H9 (cell line): ENCODE measurements around the gene FHIT. TPM values are rescaled to one million over a fixed set of nuclear protein-coding genes. Genes with fewer than 3 reads are reported as not detected.

Source experiments
- DNase-seq: peaks from one replicate; pipeline ENCODE4 v3.0.0-alpha.2; 2017
- H2AFZ ChIP-seq: one replicate; pipeline ENCODE4 v1.6.1; 2013; ENCODE audit warnings: mild to moderate bottlenecking, low read length, control low read depth, moderate library complexity
- H2AK5ac ChIP-seq: 2 replicates; pipeline ENCODE4 v1.6.1; 2013; ENCODE audit warnings: low read length, control low read depth, mixed read lengths; ENCODE audit not compliant: insufficient read length
- H2BK120ac ChIP-seq: one replicate; pipeline ENCODE4 v1.6.1; 2013; ENCODE audit warnings: low read depth, mild to moderate bottlenecking, low read length, control low read depth, inconsistent platforms; ENCODE audit not compliant: poor library complexity, severe bottlenecking
- H2BK12ac ChIP-seq: 2 replicates; pipeline ENCODE4 v1.6.1; 2013; ENCODE audit warnings: low read length, control low read depth, mixed read lengths, low read depth; ENCODE audit not compliant: insufficient read length
- H2BK15ac ChIP-seq: 2 replicates; pipeline ENCODE4 v1.6.1; 2013; ENCODE audit warnings: low read depth, low read length, control low read depth
- H2BK20ac ChIP-seq: one replicate; pipeline ENCODE4 v1.6.1; 2013; ENCODE audit warnings: low read depth, mild to moderate bottlenecking, low read length, control low read depth, inconsistent platforms; ENCODE audit not compliant: poor library complexity, severe bottlenecking
- H2BK5ac ChIP-seq: 2 replicates; pipeline ENCODE4 v1.6.1; 2013; ENCODE audit warnings: low read length, control low read depth, mixed read lengths; ENCODE audit not compliant: insufficient read length
- H3K14ac ChIP-seq: 2 replicates; pipeline ENCODE4 v1.6.1; 2013; ENCODE audit warnings: low read length, control low read depth; ENCODE audit not compliant: insufficient read depth
- H3K18ac ChIP-seq: 2 replicates; pipeline ENCODE4 v1.6.1; 2013; ENCODE audit warnings: low read depth, mild to moderate bottlenecking, mixed read lengths, low read length, control low read depth; ENCODE audit not compliant: insufficient read length
- H3K23ac ChIP-seq: 2 replicates; pipeline ENCODE4 v1.6.1; 2013; ENCODE audit warnings: low read length, control low read depth, mixed read lengths, low read depth; ENCODE audit not compliant: insufficient read length
- H3K23me2 ChIP-seq: 2 replicates; pipeline ENCODE4 v1.6.1; 2013; ENCODE audit warnings: low read depth, mild to moderate bottlenecking, mixed read lengths, low read length, control low read depth; ENCODE audit not compliant: insufficient read length, poor library complexity, severe bottlenecking
- H3K27ac ChIP-seq: 2 replicates; pipeline ENCODE4 v1.5.1; 2013; ENCODE audit warnings: low read length, control low read depth, mixed read lengths, low read depth; ENCODE audit not compliant: insufficient read length
- H3K27me3 ChIP-seq: 2 replicates; pipeline ENCODE4 v1.6.1; 2013; ENCODE audit warnings: low read length, control low read depth, inconsistent platforms; ENCODE audit not compliant: insufficient read depth
- H3K4ac ChIP-seq: 2 replicates; pipeline ENCODE4 v1.6.1; 2013; ENCODE audit warnings: low read depth, mild to moderate bottlenecking, control low read depth, inconsistent platforms, low read length, moderate library complexity
- H3K4me1 ChIP-seq: 2 replicates; pipeline ENCODE4 v1.6.1; 2013; ENCODE audit warnings: low read length, control low read depth, inconsistent platforms; ENCODE audit not compliant: insufficient read depth
- H3K4me2 ChIP-seq: 2 replicates; pipeline ENCODE4 v1.6.1; 2013; ENCODE audit warnings: low read length, control low read depth, mixed read lengths; ENCODE audit not compliant: insufficient read length, insufficient read depth
- H3K56ac ChIP-seq: 2 replicates; pipeline ENCODE4 v1.6.1; 2013; ENCODE audit warnings: low read depth, mild to moderate bottlenecking, mixed read lengths, low read length, control low read depth; ENCODE audit not compliant: insufficient read length
- H3K79me1 ChIP-seq: 2 replicates; pipeline ENCODE4 v1.6.1; 2013; ENCODE audit warnings: low read depth, mild to moderate bottlenecking, moderate library complexity, low read length, control low read depth, inconsistent platforms; ENCODE audit not compliant: insufficient read depth, poor library complexity, severe bottlenecking
- H3K79me2 ChIP-seq: 2 replicates; pipeline ENCODE4 v1.6.1; 2013; ENCODE audit warnings: low read length, control low read depth, inconsistent platforms; ENCODE audit not compliant: insufficient read depth
- H3K9ac ChIP-seq: 2 replicates; pipeline ENCODE4 v1.6.1; 2013; ENCODE audit warnings: low read length, control low read depth, mixed read lengths; ENCODE audit not compliant: insufficient read length; ENCODE audit errors: extremely low read depth
- H3K9me3 ChIP-seq: one replicate; pipeline ENCODE4 v1.6.1; 2013; ENCODE audit warnings: low read depth, low read length, inconsistent platforms; ENCODE audit not compliant: control insufficient read depth
- H3T11ph ChIP-seq: one replicate; pipeline ENCODE4 v1.6.1; 2013; ENCODE audit warnings: mild to moderate bottlenecking, low read length, control low read depth, inconsistent platforms
- H4K20me1 ChIP-seq: one replicate; pipeline ENCODE4 v1.6.1; 2013; ENCODE audit not compliant: control insufficient read depth, insufficient read length, insufficient read depth
- H4K5ac ChIP-seq: 2 replicates; pipeline ENCODE4 v1.6.1; 2013; ENCODE audit warnings: low read depth, mild to moderate bottlenecking, mixed read lengths, low read length, control low read depth; ENCODE audit not compliant: insufficient read length
- H4K8ac ChIP-seq: replicated peaks from 2 replicates; pipeline ENCODE4 v1.6.1; 2013; ENCODE audit warnings: low read length, control low read depth, mixed read lengths, low read depth; ENCODE audit not compliant: insufficient read length
- H4K91ac ChIP-seq: 2 replicates; pipeline ENCODE4 v1.6.1; 2013; ENCODE audit warnings: low read depth, mild to moderate bottlenecking, moderate library complexity, mixed read lengths, low read length, control low read depth; ENCODE audit not compliant: insufficient read length
- H3K27ac Mint-ChIP-seq, 3 experiments: 2 replicates in 2 of 3; 3 replicates in 1 of 3; pipeline ENCODE4 v1.8.0; 2020 to 2021; ENCODE audit warnings: mixed read lengths in 3 of 3, mild to moderate bottlenecking in 1 of 3, moderate library complexity in 1 of 3
- H3K27me3 Mint-ChIP-seq: 2 replicates; pipeline ENCODE4 v1.8.0; 2021; ENCODE audit warnings: low read depth, mild to moderate bottlenecking, moderate library complexity, mixed read lengths
- H3K36me3 Mint-ChIP-seq, 3 experiments: 2 replicates in 2 of 3; 3 replicates in 1 of 3; pipeline ENCODE4 v1.8.0; 2020 to 2021; ENCODE audit warnings: low read depth in 3 of 3, mixed read lengths in 3 of 3; ENCODE audit not compliant: insufficient read depth in 1 of 3
- H3K4me1 Mint-ChIP-seq, 2 experiments: 2 replicates each; pipeline ENCODE4 v1.8.0; 2020; ENCODE audit warnings: mixed read lengths in 2 of 2
- H3K4me3 Mint-ChIP-seq, 2 experiments: 2 replicates in 1 of 2; 3 replicates in 1 of 2; pipeline ENCODE4 v1.8.0; 2020 to 2021; ENCODE audit warnings: mild to moderate bottlenecking in 2 of 2, mixed read lengths in 2 of 2, moderate library complexity in 1 of 2
- H3K9me3 Mint-ChIP-seq, 2 experiments: 2 replicates in 1 of 2; 3 replicates in 1 of 2; pipeline ENCODE4 v1.8.0; 2020; ENCODE audit warnings: mild to moderate bottlenecking in 2 of 2, mixed read lengths in 2 of 2, moderate library complexity in 1 of 2
- CTCF ChIP-seq: fragments of 200-600 bp; sonication (generic); conservative IDR thresholded peaks from 3 replicates; pipeline ENCODE4 v1.8.0; 2021; ENCODE audit warnings: antibody characterized with exemption, mild to moderate bottlenecking
- WGBS: extraction: QIAGEN DNeasy Blood & Tissue Kit; methylation state at CpG from one replicate; pipeline ENCODE4 v1.1.7; 2013; ENCODE audit warnings: missing lambda C conversion rate, low lambda C conversion rate, mixed read lengths; ENCODE audit not compliant: insufficient read length; ENCODE audit errors: extremely low coverage; 5-methylcytosine and 5-hydroxymethylcytosine counted together
- total RNA-seq: library from RNA; stranded (reverse); gene quantifications from 2 replicates; pipeline ENCODE4 v1.2.1, GENCODE V29; 2021

FHIT gene
- total RNA-seq, 1 experiment from 2014 or later, result 3.0 TPM

GRCh38 chr3:60932170-60932569, 319.1 kb downstream of the FHIT start:
- Histone ChIP-seq H3K56ac (no peak overlapping the region), H3K9me3 (no peaks in the 10 kb centered on the region), H4K5ac (no peak overlapping the region), H3T11ph (no peak overlapping the region), H4K91ac (no peak overlapping the region), H3K14ac (no peak overlapping the region), H3K27me3 (no peaks in the 10 kb centered on the region), H3K23me2 (no peaks in the 10 kb centered on the region), H3K18ac (no peak overlapping the region), H2BK15ac (no peak overlapping the region), H2BK5ac (no peak overlapping the region), H2AK5ac (no peak overlapping the region), H2BK12ac (no peak overlapping the region), H4K20me1 (no peaks in the 10 kb centered on the region), H2AFZ (no peak overlapping the region), H3K23ac (no peak overlapping the region), H3K4me1 (no peaks in the 10 kb centered on the region), H3K79me2 (no peaks in the 10 kb centered on the region), H3K27ac (no peak overlapping the region), H3K9ac (no peak overlapping the region), H3K4me2 (no peak overlapping the region), H4K8ac (no peak overlapping the region), H2BK20ac (no peak overlapping the region), H2BK120ac (no peak overlapping the region), H3K4ac (no peak overlapping the region), H3K79me1 (no peaks in the 10 kb centered on the region)
- TF ChIP-seq CTCF, result no peak
- WGBS, result no CpG with 5 or more reads among the region's 2 CpGs
- H3K27ac Mint-ChIP-seq, result no peak overlapping the region; a peak in 1 of 7 replicates
- H3K9me3 Mint-ChIP-seq, result peaks cover 7% of the 10 kb centered on the region in 2 experiments
- no peaks in the 10 kb centered on the region for H3K27me3 Mint-ChIP-seq
- no peak for DNase-seq
- H3K4me1 Mint-ChIP-seq, result peaks cover 5 to 10% of the 10 kb centered on the region in 2 experiments
- H3K36me3 Mint-ChIP-seq, result peaks cover 0 to 9% (median 4%) of the 10 kb centered on the region in 3 experiments; a peak in 5 of 7 replicates
- no peak overlapping the region for H3K4me3 Mint-ChIP-seq
